Measurements from ENCODE around the gene TUT7.

- TF ChIP-seq MXI1 (conservative IDR thresholded peaks at IDR 0.05; ENCODE audit: poor library complexity, severe bottlenecking) (no peak), CTCF (IDR thresholded peaks at IDR 0.05; ENCODE audit: poor library complexity, severe bottlenecking) (no peak), EP300 (conservative IDR thresholded peaks at IDR 0.05; ENCODE audit: poor library complexity, severe bottlenecking) (no peak), EZH2 (IDR thresholded peaks at IDR 0.05; ENCODE audit: borderline replicate concordance, insufficient read depth, low read length, poor library complexity, severe bottlenecking) (no peak)
Measured at GRCh38 chr9:86274821-86275643, 79.2 kb downstream of the TUT7 start.
